B cell (primary cell): ENCODE results near the gene ARL6. TPM values are rescaled to one million over a fixed set of nuclear protein-coding genes. Genes with fewer than 3 reads are reported as not detected.

Source experiments
- ATAC-seq: fragments of 200-7000 bp; cut with Tn5 transposase; one replicate; pipeline ENCODE4 v1.10.0; 2021; ENCODE audit warnings: low read depth, mild to moderate bottlenecking, moderate number of reproducible peaks, moderate library complexity
- CTCF ChIA-PET: fragments of 350-600 bp; sonication (Branson Sonifier 250); formaldehyde crosslinking; loops from one replicate; lab custom pipeline; 2021; ENCODE audit warnings: antibody characterized with exemption, inconsistent platforms; lab: Charles Lee
- POLR2A ChIA-PET: fragments of 350-600 bp; sonication (Branson Sonifier 250); formaldehyde crosslinking; loops from one replicate; lab custom pipeline; 2021; ENCODE audit warnings: antibody characterized with exemption; lab: Charles Lee
- DNase-seq: peaks from one replicate; pipeline ENCODE4 v3.0.0; 2013
- H2AFZ ChIP-seq: 2 replicates; pipeline ENCODE4 v1.6.1; 2012; ENCODE audit warnings: mild to moderate bottlenecking, low read depth, low read length; ENCODE audit not compliant: insufficient read depth, poor library complexity, severe bottlenecking
- H3K27ac ChIP-seq, 2 donors: 1 replicate in 1 of 2; 2 replicates in 1 of 2; pipeline ENCODE4 v1.5.1; 2012 to 2013; ENCODE audit warnings: low read length in 2 of 2, mild to moderate bottlenecking in 2 of 2, moderate library complexity in 1 of 2
- H3K27me3 ChIP-seq, 4 experiments: fragments of 200-600 bp in 1 of 4; sonication (generic) in 1 of 4; replicated peaks in 1 of 4; 1 replicate in 2 of 4; 2 replicates in 2 of 4; pipeline versions ENCODE4 v1.6.1 to v1.7.0; 2013 to 2016; ENCODE audit warnings: low read length in 3 of 4, mild to moderate bottlenecking in 2 of 4, mixed read lengths in 1 of 4, moderate library complexity in 1 of 4; ENCODE audit not compliant: insufficient read depth in 4 of 4, control insufficient read depth in 3 of 4; ENCODE audit errors: control extremely low read depth in 1 of 4
- H3K36me3 ChIP-seq, 2 experiments: replicated peaks in 1 of 2; 1 replicate in 1 of 2; 2 replicates in 1 of 2; pipeline versions ENCODE4 v1.6.1 to v1.7.1; 2013; ENCODE audit warnings: low read length in 1 of 2; ENCODE audit not compliant: insufficient read depth in 2 of 2, control insufficient read depth in 1 of 2; ENCODE audit errors: control extremely low read depth in 1 of 2, extremely low read depth in 1 of 2
- H3K4me1 ChIP-seq, 2 donors: fragments of 200-600 bp in 1 of 2; sonication (generic) in 1 of 2; 1 replicate in 1 of 2; 2 replicates in 1 of 2; pipeline versions ENCODE4 v1.5.1 to v1.6.1; 2013 to 2017; ENCODE audit warnings: low read length in 2 of 2; ENCODE audit not compliant: control insufficient read depth in 2 of 2, insufficient read depth in 2 of 2
- H3K4me2 ChIP-seq: replicated peaks from 2 replicates; pipeline ENCODE3; 2012; ENCODE audit warnings: mild to moderate bottlenecking, low read depth, low read length; ENCODE audit not compliant: poor library complexity, severe bottlenecking
- H3K4me3 ChIP-seq, 5 experiments: fragments of 200-600 bp in 1 of 5; sonication (generic) in 1 of 5; 1 replicate in 3 of 5; 2 replicates in 2 of 5; pipeline versions ENCODE4 v1.5.1 to v1.7.0; 2011 to 2016; ENCODE audit warnings: low read length in 4 of 5, mild to moderate bottlenecking in 4 of 5, low read depth in 2 of 5, control low read depth in 1 of 5, moderate library complexity in 1 of 5; ENCODE audit not compliant: insufficient read depth in 1 of 5; ENCODE audit errors: control extremely low read depth in 1 of 5, extremely low read depth in 1 of 5
- H3K79me2 ChIP-seq: fragments of 200-600 bp; sonication (generic); one replicate; pipeline ENCODE4 v1.6.0; 2016; ENCODE audit warnings: low read length; ENCODE audit not compliant: control insufficient read depth, insufficient read depth
- H3K9ac ChIP-seq: fragments of 200-600 bp; sonication (generic); 2 replicates; pipeline ENCODE4 v1.6.1; 2017; ENCODE audit warnings: mild to moderate bottlenecking, low read length, moderate library complexity
- H3K9me3 ChIP-seq, 3 donors: one replicate each; pipeline versions ENCODE4 v1.6.1 to v1.7.1; 2013; ENCODE audit warnings: low read length in 2 of 3; ENCODE audit not compliant: control insufficient read depth in 2 of 3, insufficient read depth in 1 of 3; ENCODE audit errors: control extremely low read depth in 1 of 3
- H4K20me1 ChIP-seq: 2 replicates; pipeline ENCODE4 v1.6.0; 2012; ENCODE audit warnings: mild to moderate bottlenecking, low read length; ENCODE audit not compliant: insufficient read depth, control insufficient read depth, poor library complexity, severe bottlenecking
- H3K27ac Mint-ChIP-seq: one replicate; pipeline ENCODE4 v1.8.0; 2021; ENCODE audit warnings: mixed read lengths
- H3K27me3 Mint-ChIP-seq: one replicate; pipeline ENCODE4 v1.8.0; 2021; ENCODE audit warnings: mixed read lengths
- H3K4me1 Mint-ChIP-seq: one replicate; pipeline ENCODE4 v1.8.0; 2021; ENCODE audit warnings: mixed read lengths
- H3K4me3 Mint-ChIP-seq: one replicate; pipeline ENCODE4 v1.8.0; 2021; ENCODE audit warnings: mixed read lengths
- H3K9me3 Mint-ChIP-seq: one replicate; pipeline ENCODE4 v1.8.0; 2022; ENCODE audit warnings: mixed read lengths; ENCODE audit not compliant: insufficient read depth
- CTCF ChIP-seq: fragments of 200-600 bp; IDR thresholded peaks from one replicate; pipeline ENCODE4 v1.8.0; 2022; ENCODE audit warnings: antibody characterized with exemption, mild to moderate bottlenecking
- EZH2 ChIP-seq: IDR thresholded peaks from 2 replicates; pipeline ENCODE4 v1.6.1; 2012; ENCODE audit warnings: borderline replicate concordance, low read depth, mild to moderate bottlenecking, moderate library complexity, low read length; ENCODE audit not compliant: insufficient read depth, poor library complexity, severe bottlenecking
- WGBS: methylation state at CpG from one replicate; pipeline ENCODE4 v1.1.5; 2013; ENCODE audit warnings: missing lambda C conversion rate; ENCODE audit not compliant: insufficient coverage; 5-methylcytosine and 5-hydroxymethylcytosine counted together
- intact Hi-C: fragments of 100-400 bp; cut with micrococcal nuclease; formaldehyde crosslinking; loops from one replicate; pipeline ENCODE4 v1.10.0; 2022
- polyA plus RNA-seq: library from polyadenylated mRNA; depleted of rRNA; stranded (reverse); fragments of >200 nt; gene quantifications from 2 replicates; pipeline ENCODE4 v1.2.3, GENCODE V29; 2012
- total RNA-seq, 2 donors: library from RNA; stranded (reverse); fragments of 120-200 nt in 1 of 2; gene quantifications; 1 replicate in 1 of 2; 2 replicates in 1 of 2; pipeline versions ENCODE4 v1.2.3 to v1.2.4, GENCODE V29; 2013 to 2022

The ARL6 gene
- total and polyA plus RNA-seq, 2 donors (not counting 1 experiment from before 2014, with no cell fraction given): 1.6 to 5.6 TPM

- Mint-ChIP-seq H3K9me3 (no peaks in the 10 kb centered on the region), H3K27me3 (peaks cover 55% of the 10 kb centered on the region), H3K27ac (no peak overlapping the region), H3K4me3 (peak overlapping the region; percentile 95), H3K4me1 (peaks cover 24% of the 10 kb centered on the region)
- WGBS: 89% methylated on average over 3 of the region's 5 CpGs
- Histone ChIP-seq H3K4me2 (peak overlapping the region; percentile 88), H3K9me3 (peaks cover 0 to 7% (median 0%) of the 10 kb centered on the region in 3 donors), H3K4me3 (peak overlapping the region in 2 of 5 experiments; percentile 84 to 93), H3K36me3 (no peaks in the 10 kb centered on the region), H3K27ac (no peak overlapping the region), H3K9ac (peak overlapping the region; percentile 86), H2AFZ (peak overlapping the region; percentile 84), H4K20me1 (no peaks in the 10 kb centered on the region), H3K27me3 (peaks cover 0 to 26% (median 15%) of the 10 kb centered on the region in 4 experiments), H3K4me1 (peaks cover 15 to 17% of the 10 kb centered on the region in 2 donors), H3K79me2 (no peaks in the 10 kb centered on the region)
- no peak for DNase-seq
- no peak for TF ChIP-seq CTCF
- TF ChIP-seq EZH2: no peak
- intact Hi-C loops: loop anchor here (1.0 to 5.0 kb wide), 3 partner anchors 56 to 777 kb away; partner anchors contain the start of genes ARL6 and CLDND1
- CTCF ChIA-PET: interaction anchor here (1.0 to 1.9 kb wide), 4 partner anchors 19 to 201 kb away, joined by 3 to 6 read pairs (median 3); no protein-coding TSS in a partner anchor
- POLR2A ChIA-PET: no interaction called here
- ATAC-seq: no peak
These were observed 56.2 kb downstream of the ARL6 start for GRCh38 chr3:97820780-97821179.

- intact Hi-C loops: loop anchor here (1.0 to 5.0 kb wide), 3 partner anchors 57 to 776 kb away; partner anchors contain the start of genes ARL6 and CLDND1
These were observed 56.8 kb downstream of the ARL6 start for GRCh38 chr3:97821287-97821773.

More at GRCh38 chr3:97821287-97821773, 56.8 kb downstream of the ARL6 start:
- peaks cover 0 to 26% (median 15%) of the 10 kb centered on the region in 4 experiments for H3K27me3 ChIP-seq
- POLR2A ChIA-PET: interaction anchor here (0.6 kb wide), 1 partner anchor 217 kb away, joined by 5 read pairs; no protein-coding TSS in a partner anchor
- Mint-ChIP-seq H3K27me3 (peaks cover 55% of the 10 kb centered on the region), H3K9me3 (no peaks in the 10 kb centered on the region), H3K4me1 (peaks cover 24% of the 10 kb centered on the region), H3K27ac (no peak overlapping the region), H3K4me3 (peak overlapping the region; percentile 95)
- peak overlapping the region; percentile 84 for H2AFZ ChIP-seq
- H3K9me3 ChIP-seq: peaks cover 0 to 7% (median 0%) of the 10 kb centered on the region in 3 donors
- no peaks in the 10 kb centered on the region for H4K20me1 ChIP-seq
- H3K36me3 ChIP-seq: no peaks in the 10 kb centered on the region
- peaks cover 15 to 17% of the 10 kb centered on the region in 2 donors for H3K4me1 ChIP-seq
- H3K4me2 ChIP-seq: peak overlapping the region; percentile 88
- H3K79me2 ChIP-seq: no peaks in the 10 kb centered on the region
- DNase-seq (no peak), ATAC-seq (peak; percentile 31)
- CTCF ChIA-PET: interaction anchor here (1.0 to 1.9 kb wide), 4 partner anchors 18 to 201 kb away, joined by 3 to 6 read pairs (median 3); no protein-coding TSS in a partner anchor
- H3K27ac ChIP-seq: peak overlapping the region in 1 of 2 donors; percentile 22
- peak overlapping the region; percentile 86 for H3K9ac ChIP-seq
- TF ChIP-seq EZH2 (no peak), CTCF (no peak)
- WGBS: under 1% methylated on average over 22 of the region's 23 CpGs
- peak overlapping the region; percentile 54 to 93 (median 66) for H3K4me3 ChIP-seq
